ENCODE measurements around the gene GJA10.

The GJA10 gene

DNA sequence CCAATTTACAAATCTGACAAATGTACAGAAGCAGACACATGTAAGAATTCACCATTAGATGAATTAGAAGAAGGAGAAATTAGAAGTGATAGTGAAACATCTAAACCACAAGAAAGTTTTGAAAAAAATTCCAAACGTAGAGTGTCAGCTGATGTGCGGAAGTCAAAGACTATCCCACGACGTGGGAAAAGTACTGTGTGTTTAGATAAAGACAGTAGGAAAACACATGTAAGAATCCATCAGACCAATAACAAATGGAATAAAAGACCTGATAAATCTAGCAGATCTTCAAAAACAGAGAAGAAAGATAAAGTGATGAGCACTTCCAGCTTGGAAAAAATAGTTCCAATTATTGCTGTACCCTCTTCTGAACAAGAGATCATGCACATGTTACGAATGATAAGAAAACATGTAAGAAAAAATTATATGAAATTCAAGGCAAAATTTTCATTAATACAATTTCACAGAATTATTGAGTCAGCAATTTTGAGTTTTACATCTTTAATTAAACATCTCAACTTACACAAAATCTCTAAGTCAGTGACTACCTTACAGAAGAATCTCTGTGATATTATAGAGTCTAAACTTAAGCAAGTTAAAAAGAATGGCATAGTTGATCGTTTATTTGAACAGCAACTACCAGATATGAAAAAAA, 28.1 kb upstream of the GJA10 start:
- POLR2A ChIA-PET, result no interaction called here
- DNase-seq (ENCODE audit: extremely low spot score), result no peak
- CTCF ChIA-PET, result no interaction called here
- TF ChIP-seq CTCF (IDR thresholded peaks at IDR 0.05; ENCODE audit: control extremely low read depth, extremely low read depth, low read depth, missing control alignments), result no peak

DNA sequence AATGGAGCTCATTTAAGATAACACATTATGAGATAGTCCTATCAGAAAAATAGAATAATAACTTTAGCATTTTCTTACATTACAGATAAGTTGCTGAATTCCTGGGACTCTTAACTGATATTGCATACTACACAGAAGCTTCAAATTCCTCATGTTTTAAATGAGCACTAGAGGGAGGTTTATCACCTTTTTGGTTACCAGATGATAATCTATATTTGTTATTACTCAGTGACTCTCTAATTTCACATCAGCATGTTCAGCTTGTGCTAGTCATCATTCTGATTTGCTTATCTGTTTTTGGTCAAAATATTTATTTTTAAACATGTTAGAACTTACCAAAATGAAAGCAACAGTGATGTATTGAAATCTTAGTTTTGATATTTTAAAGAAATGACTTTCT, 20.5 kb upstream of the GJA10 start:
- ChIA-PET CTCF (interaction anchor here (1.0 kb wide), 1 partner anchor 17 kb away, joined by 3 read pairs; no protein-coding TSS in a partner anchor), POLR2A (no interaction called here)
- TF ChIP-seq CTCF (IDR thresholded peaks at IDR 0.05; ENCODE audit: control extremely low read depth, extremely low read depth, low read depth, missing control alignments), result no peak
- no peak for DNase-seq (ENCODE audit: extremely low spot score)

DNA sequence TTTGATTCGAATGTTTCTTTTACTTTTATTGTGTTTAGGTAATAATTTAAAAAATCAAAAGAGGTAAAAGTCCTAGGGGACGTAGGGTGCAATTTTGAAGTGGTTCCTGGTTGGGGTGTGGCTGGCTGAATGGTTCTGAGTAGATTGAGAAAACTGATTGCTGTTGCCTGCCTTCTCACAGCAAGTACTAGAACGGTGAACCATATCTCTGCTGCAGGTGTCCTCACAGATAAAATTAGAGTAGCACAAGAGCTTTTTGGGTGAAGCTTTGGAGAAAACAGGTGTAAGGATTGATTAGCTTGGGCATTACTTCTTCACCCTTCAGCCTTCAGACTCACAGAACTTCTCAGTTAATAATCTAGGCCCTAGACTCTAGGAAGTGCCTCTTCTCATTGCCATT, 19.8 kb upstream of the GJA10 start:
- no peak for TF ChIP-seq CTCF (IDR thresholded peaks at IDR 0.05; ENCODE audit: control extremely low read depth, extremely low read depth, low read depth, missing control alignments)
- CTCF ChIA-PET, result interaction anchor here (0.7 kb wide), 1 partner anchor 19 kb away, joined by 3 read pairs; no protein-coding TSS in a partner anchor
- POLR2A ChIA-PET, result no interaction called here
- no peak for DNase-seq (ENCODE audit: extremely low spot score)

DNA sequence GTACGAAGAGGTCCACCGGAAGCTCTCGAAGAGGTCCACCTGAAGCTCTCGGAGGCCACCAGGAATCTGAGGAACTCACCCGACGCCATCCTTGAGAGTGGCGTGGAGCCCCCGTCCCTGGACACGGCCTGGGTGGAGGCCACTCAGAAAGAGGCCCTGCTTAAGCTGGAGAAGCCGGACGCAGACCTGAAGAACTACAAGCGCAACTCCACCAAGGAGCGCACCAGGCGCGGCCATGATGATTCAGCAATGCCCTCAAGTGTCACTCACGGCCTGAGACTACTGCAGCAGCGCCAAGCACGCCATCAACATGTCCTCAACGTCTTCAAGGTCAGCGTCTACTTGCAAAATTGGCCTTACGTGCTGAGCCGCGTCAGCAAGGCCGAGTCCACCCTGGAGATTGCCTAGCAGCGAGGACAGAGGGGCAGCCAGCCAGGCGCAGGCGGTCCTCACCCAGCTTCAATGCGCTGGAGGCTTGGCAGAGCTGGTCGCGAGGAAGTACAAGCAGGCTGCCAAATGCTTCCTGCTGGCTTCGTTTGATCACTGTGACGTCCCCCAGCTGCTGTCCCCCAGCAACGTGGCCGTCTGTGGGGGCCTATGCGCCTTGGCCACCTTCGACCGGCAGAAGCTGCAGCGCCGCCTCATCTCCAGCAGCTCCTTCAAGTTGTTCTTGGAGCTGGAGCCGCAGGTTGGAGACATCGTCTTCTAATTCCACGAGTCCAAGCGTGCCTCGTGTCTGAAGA, 7.7 kb upstream of the GJA10 start:
- DNase-seq (ENCODE audit: extremely low spot score), result no peak
- ChIA-PET CTCF (interaction anchor here (2.2 kb wide), 1 partner anchor 10 kb away, joined by 4 read pairs; no protein-coding TSS in a partner anchor), POLR2A (no interaction called here)
- no peak for TF ChIP-seq CTCF (IDR thresholded peaks at IDR 0.05; ENCODE audit: control extremely low read depth, extremely low read depth, low read depth, missing control alignments)

DNA sequence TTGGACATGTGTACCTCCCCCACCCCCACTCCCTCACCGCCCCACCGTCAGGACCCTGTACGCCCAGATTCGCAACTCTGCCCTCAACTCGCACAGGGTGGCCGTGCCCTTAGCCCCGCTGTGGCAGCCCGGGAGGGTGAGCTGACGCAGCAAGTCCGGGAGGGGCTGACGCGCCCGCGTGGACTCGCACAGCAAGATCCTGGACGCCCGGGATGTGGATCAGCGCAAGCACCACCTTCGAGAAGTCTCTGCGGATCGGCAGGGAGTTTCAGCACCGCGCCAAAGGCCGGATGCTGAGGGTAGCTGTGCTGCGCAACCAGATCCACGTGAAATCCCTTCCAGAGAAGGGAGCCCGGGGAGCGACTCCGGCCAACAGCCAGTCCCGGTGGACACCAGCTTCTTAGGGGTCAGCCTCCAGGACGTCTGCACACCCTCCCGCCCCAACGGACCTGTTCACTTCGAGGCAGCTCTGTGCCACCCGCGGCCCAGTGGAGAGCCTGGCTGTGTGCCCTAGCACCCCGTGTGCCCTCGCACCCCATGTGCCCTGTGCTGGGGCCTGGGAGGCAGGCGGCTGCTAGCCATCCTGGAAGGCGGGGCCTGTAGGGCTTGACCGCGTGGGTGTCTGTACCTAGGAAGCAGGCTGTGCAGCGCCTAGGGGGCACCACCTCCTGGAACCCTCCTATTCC, 6.7 kb upstream of the GJA10 start:
- DNase-seq (ENCODE audit: extremely low spot score), result no peak
- TF ChIP-seq CTCF (IDR thresholded peaks at IDR 0.05; ENCODE audit: control extremely low read depth, extremely low read depth, low read depth, missing control alignments), result no peak
- POLR2A ChIA-PET, result no interaction called here
- CTCF ChIA-PET, result interaction anchor here (2.2 kb wide), 1 partner anchor 11 kb away, joined by 4 read pairs; no protein-coding TSS in a partner anchor

- DNase-seq (ENCODE audit: extremely low spot score), result no peak
- CTCF ChIA-PET, result interaction anchor here (2.2 kb wide), 1 partner anchor 12 kb away, joined by 4 read pairs; no protein-coding TSS in a partner anchor
- POLR2A ChIA-PET, result no interaction called here
- TF ChIP-seq CTCF (IDR thresholded peaks at IDR 0.05; ENCODE audit: control extremely low read depth, extremely low read depth, low read depth, missing control alignments), result no peak
Measured at GRCh38 chr6:89888138-89888514, 6.1 kb upstream of the GJA10 start.
